GM21737 (cell line): ENCODE data around the gene MAPK11.

Experiments
- ATAC-seq: cut with Tn5 transposase; IDR thresholded peaks from one replicate; pipeline ENCODE4 v1.9.1; 2021; ENCODE audit warnings: mild to moderate bottlenecking, moderate library complexity; ENCODE audit not compliant: unreplicated experiment

MAPK11 gene

DNA sequence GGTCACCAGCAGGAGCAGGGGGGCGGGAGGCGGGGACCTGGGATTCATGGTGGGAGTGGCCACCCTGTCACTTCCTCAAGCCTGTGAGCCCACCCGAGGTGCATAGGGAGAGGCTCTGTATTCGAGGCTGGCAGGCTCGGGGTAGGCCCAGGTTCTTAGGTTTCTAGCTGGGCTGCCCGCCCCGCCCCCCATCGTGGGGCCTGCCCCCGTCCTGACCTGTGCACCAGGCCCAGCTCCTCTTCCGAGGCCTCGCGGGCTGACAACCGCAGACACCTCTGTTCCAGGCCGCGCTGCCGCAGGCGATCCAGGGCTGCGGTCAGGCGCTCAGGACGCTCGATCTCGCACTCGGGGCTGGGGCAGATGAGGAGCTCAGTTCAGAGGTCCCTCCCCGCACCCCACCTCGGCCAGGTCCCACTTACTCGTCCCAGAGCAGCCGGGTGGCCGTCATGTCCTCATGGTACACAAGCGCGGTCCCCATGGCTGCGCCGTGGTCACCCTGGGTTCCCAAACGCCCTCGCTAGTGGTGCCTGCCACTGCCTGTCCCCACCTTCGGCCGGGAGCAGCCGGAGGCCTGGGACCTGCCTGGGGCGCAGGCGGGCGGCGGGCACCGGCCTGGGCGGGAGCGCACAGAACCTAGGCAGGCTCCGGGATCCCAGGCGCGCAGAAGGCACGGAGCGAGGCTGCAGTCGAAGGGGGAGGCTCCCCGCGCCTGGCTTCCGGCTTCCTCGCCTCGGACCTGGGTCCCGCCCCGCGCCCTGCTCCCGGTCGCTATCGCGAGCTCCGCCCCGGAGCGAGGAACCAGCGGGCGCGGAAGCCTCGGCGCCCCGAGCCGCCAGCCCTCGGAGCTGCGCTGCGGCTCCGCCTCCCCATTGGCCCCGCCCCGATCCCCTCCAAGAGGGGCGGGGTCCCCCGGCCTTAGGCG, 19.4 kb downstream of the MAPK11 start, which contains the start of gene HDAC10:
Gene HDAC10, minus strand, starts transcription at position 711 of the 922 bp plus-strand sequence. Its CDS starts 233 bp downstream, at position 478.
- ATAC-seq = peak; percentile 59

GRCh38 chr22:50250249-50250554, 20.0 kb downstream of the MAPK11 start:
- no peak for ATAC-seq

GRCh38 chr22:50249341-50250248, 20.6 kb downstream of the MAPK11 start:
- no peak for ATAC-seq

DNA sequence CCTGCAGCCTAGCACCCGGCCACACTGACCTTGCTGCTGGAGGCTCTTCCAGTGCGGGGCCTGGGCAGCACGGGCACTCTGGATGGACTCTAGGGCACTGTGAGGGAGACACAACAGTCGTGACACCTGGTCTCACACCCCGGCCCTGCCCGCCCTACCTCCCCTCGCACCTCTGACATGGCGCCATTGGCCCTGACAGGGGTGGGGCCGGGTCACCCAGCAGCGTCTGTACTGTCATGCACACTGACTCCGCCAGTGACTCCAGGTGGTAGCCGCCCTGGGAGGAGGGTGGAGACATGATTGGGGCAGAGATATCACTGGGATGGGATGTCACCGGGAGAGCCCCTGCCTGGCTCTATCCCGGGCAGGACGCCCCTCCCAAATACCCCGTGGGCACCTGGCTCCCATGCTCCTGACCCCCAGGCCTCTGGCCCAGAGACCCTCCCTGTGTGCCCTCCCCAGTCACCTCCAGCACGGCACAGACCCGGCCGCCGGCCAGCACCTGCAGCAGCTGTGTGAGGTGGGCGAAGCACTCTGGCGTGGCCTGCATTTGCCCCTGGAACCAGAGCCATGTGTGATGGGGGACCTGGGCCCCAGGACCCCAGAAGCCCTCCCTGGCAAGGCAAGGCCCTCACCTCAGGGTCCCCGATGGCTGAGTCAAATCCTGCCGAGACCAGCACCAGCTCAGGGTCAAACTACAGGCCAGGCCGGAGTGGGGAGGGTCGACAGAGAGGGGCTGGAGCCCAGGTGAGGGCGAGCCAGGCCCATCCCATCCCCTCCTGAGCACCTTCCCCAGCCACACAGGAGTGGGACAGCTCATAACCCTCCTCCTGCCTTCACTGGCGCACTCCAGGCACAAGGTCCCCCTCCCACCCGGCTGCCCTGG, 21.7 kb downstream of the MAPK11 start:
- no peak for ATAC-seq

DNA sequence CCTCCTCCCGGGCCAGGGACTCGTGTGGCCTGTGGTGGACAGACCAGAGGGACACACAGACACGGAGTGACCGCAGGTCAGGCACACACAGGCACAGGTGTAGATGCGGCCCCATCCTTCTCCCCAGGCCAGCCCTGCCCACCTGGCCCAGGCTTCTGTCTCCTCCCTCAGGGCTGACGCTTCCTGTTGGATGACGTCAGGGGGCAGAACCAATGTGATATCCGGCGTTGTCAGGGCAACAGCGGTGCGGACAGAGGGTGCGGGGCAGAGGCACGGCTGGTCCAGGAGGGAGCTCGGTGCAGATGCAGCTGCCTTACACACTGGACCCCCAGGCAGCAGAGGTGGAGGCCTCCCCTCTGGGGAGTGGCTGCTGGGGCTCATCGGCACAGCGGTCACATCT, 22.4 kb downstream of the MAPK11 start:
- no peak for ATAC-seq

GRCh38 chr22:50246242-50247175, 23.7 kb downstream of the MAPK11 start:
- ATAC-seq = no peak

GRCh38 chr22:50245214-50246072, 24.7 kb downstream of the MAPK11 start:
- no peak for ATAC-seq

DNA sequence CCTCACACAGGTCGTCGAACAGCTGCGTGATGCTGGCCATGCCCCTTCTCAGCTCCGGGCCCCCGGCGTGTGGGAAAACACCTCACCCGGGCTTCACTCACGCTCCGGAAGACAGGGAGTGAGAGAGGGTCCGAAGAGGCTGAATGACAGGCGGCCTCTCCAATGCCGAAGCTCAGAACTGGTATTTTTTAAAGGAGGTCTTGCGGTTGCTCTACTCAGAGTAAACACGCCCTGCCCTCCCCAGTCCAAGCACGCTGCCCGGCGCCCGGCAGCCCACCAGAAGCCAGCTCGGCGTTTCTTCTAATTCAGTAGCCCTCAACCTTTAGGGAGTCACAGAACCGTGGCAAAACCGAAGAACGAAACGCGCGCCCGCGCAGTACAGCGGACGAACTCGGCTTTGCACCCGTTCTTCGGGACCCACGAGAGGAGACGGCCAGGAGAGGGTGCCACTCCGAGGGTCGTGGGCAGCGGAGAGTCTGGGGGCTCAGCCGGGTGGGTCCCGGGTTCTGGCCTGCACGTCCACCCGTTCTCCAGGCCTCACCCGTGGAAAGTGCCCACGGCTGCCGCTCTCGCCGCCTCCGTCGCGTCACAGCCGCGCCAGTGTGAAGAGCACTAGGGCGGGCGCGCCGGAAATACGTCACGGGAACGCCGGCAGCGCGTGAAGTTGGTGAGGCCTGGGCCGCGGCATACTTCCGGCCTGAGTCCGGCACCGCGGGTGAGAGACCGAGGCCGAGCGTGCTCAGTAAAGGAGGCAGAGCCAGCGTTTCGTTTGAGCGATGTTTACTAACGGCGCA, 25.6 kb downstream of the MAPK11 start, which contains the start of gene TUBGCP6:
Gene TUBGCP6, minus strand, starts transcription at position 604 of the 794 bp plus-strand sequence. Its CDS starts 564 bp downstream, at position 40.
- ATAC-seq = peak; percentile 57

GRCh38 chr22:50243685-50244419, 26.3 kb downstream of the MAPK11 start:
- ATAC-seq = no peak

DNA sequence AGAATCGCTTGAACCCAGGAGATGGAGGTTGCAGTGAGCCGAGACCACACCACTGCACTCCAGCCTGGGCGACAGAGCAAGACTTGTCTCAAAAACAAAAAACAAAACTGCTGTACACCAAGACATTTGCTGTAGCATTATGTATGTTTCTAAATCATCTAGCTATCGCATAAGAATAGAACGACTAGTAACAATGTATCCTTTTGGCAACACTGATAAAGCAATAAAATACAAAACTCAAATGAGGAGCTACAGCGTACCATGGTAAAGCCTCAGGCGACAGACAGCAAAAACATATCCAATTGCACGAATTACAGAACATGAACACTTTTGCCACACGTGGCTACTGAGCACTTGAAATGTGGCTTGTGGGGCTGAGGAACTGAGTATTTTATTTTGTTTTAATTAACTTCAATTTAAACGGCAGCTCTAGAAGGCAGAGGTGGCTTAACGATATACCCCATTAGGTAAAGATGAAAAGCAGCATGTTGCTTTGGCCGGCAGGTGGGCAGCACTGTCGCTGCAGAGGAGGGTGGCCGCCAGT, 27.7 kb downstream of the MAPK11 start:
- ATAC-seq = no peak

GRCh38 chr22:50238755-50239154, 31.4 kb downstream of the MAPK11 start:
- no peak for ATAC-seq

- ATAC-seq = no peak
These were observed 33.3 kb downstream of the MAPK11 start for GRCh38 chr22:50236731-50237409.

GRCh38 chr22:50233223-50233622, 37.0 kb downstream of the MAPK11 start:
- no peak for ATAC-seq

GRCh38 chr22:50232481-50233151, 37.6 kb downstream of the MAPK11 start:
- no peak for ATAC-seq

- ATAC-seq = no peak
These were observed 40.8 kb downstream of the MAPK11 start for GRCh38 chr22:50229370-50229769.

DNA sequence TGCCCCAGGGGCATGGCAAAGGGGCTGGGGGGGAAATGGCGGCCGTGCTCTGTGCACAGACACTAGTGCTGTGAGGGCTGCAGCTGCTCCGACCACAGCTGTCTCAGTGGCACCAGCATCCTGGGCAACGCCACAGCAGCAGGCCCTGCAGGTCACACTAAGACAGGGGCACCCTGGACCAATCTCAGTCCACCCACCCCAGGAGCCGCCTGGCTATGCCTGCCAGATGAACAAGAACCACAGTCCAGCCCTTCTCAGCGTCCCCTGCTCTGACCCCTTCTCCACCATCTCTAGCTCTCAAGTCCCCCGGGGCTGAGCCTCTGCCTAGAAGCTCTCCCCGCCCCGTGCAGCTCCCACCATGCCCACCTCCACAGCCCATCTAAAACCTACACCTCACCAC, 41.8 kb downstream of the MAPK11 start:
- ATAC-seq = no peak
